Fibroblast of lung (primary cell): ENCODE measurements around the gene ESR2.

Source experiments
- EZH2 ChIP-seq: IDR thresholded peaks from 2 replicates; pipeline ENCODE4 v1.5.1; 2012; ENCODE audit warnings: low read length, control low read depth, mild to moderate bottlenecking; ENCODE audit errors: missing control alignments
- TF ChIP-seq, protein P1 (sequence below), 2 donors: IDR thresholded peaks in 1 of 2; conservative IDR thresholded peaks in 1 of 2; 1 replicate in 1 of 2; 2 replicates in 1 of 2; pipeline ENCODE4 v1.5.1; 2011 to 2012; ENCODE audit warnings: low read length in 2 of 2, control low read depth in 1 of 2, inconsistent platforms in 1 of 2, low read depth in 1 of 2, mild to moderate bottlenecking in 1 of 2

- TF ChIP-seq, protein P1, sequence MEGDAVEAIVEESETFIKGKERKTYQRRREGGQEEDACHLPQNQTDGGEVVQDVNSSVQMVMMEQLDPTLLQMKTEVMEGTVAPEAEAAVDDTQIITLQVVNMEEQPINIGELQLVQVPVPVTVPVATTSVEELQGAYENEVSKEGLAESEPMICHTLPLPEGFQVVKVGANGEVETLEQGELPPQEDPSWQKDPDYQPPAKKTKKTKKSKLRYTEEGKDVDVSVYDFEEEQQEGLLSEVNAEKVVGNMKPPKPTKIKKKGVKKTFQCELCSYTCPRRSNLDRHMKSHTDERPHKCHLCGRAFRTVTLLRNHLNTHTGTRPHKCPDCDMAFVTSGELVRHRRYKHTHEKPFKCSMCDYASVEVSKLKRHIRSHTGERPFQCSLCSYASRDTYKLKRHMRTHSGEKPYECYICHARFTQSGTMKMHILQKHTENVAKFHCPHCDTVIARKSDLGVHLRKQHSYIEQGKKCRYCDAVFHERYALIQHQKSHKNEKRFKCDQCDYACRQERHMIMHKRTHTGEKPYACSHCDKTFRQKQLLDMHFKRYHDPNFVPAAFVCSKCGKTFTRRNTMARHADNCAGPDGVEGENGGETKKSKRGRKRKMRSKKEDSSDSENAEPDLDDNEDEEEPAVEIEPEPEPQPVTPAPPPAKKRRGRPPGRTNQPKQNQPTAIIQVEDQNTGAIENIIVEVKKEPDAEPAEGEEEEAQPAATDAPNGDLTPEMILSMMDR (conservative IDR thresholded peaks at IDR 0.05 in 1 of 2, IDR thresholded peaks at IDR 0.05 in 1 of 2; ENCODE audit: low read depth in 1 of 2, low read length in 2 of 2) = no peak
- TF ChIP-seq EZH2 = no peak
Measured at GRCh38 chr14:64225151-64225757, 68.9 kb downstream of the ESR2 start.
